ENCODE measurements around the gene ETS1.

The ETS1 gene

DNA sequence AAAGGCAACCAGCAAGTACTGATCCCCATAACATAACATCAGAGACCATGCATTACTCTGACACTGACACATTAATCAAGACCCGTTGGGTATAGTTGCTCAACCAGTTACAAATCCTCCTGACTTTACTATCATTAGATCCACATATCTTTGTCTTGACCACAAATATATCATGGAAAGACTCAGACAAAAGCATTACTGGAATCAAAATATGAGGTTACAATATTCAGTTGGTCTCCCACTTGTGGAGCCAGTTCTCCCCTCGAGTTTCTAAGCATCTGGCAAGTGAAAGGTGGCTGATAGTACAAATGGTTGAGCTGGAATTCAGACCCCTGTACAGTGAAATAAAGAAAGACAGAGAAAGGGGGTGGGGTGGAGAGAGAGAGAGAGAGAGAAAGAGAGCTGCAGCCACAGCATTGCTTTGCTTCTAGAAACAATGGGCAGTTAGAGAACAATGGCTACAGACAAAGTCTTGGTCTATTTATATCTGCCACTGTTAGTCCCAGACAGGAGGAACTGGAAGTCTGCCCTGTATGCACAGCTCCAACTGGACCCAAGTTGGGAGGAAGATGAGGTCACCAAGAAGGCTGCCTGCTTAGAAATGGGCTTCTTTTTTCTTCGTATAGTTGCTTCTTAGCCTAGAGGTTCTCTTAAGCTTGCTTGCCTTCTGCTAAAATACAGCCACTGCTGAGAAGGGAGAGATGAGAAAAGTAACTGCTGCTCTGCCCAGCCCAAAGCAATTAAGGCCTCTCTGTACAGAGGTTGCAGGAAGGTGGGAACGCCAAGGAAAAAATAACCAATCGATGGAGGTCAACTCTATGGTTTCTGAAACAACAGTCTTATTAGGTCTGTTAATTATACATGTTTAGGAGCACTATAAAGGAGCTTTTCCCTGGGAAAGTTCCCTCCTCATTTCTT lies 85.5 kb downstream of the ETS1 start:
- Histone ChIP-seq H3K4me3 (ENCODE audit: low read length) (no peak overlapping the region), H3K9me3 (ENCODE audit: control insufficient read depth, insufficient read depth, low read length) (no peaks in the 10 kb centered on the region), H3K27ac (ENCODE audit: low read length) (no peak overlapping the region), H3K4me1 (ENCODE audit: control insufficient read depth, insufficient read depth, low read length) (peaks cover 11% of the 10 kb centered on the region), H3K27me3 (ENCODE audit: control insufficient read depth, insufficient read depth, low read length) (no peaks in the 10 kb centered on the region), H3K36me3 (ENCODE audit: control insufficient read depth, insufficient read depth, low read length) (no peaks in the 10 kb centered on the region)
- no peak for DNase-seq (ENCODE audit: low read depth, low spot score)
- WGBS (ENCODE audit: insufficient coverage, insufficient read length), result no CpG with 5 or more reads among the region's 5 CpGs

DNA sequence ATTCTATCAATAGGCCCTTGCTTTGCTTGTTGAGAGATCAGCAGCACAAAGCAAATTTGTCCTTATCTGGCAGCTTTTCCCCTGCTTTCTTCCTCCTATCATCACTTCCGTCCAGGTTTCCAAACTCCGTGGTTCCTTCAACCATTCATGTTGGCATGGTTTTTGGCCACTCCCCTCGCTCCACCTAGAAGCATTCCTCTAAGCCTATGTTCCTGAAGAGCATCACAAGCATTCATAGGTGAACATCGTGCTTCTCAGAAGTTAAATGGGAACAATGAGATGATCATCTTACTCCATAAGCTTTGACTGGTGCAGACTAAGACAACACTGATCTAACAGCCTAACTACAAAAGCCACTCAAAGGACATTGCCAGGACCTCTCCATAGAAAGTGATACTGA lies 86.3 kb downstream of the ETS1 start:
- no CpG with 5 or more reads among the region's 4 CpGs for WGBS (ENCODE audit: insufficient coverage, insufficient read length)
- no peak overlapping the region for H3K27ac ChIP-seq (ENCODE audit: low read length)
- no peaks in the 10 kb centered on the region for H3K36me3 ChIP-seq (ENCODE audit: control insufficient read depth, insufficient read depth, low read length)
- DNase-seq (ENCODE audit: low read depth, low spot score), result no peak
- H3K4me3 ChIP-seq (ENCODE audit: low read length), result no peak overlapping the region
- H3K4me1 ChIP-seq (ENCODE audit: control insufficient read depth, insufficient read depth, low read length), result peaks cover 9% of the 10 kb centered on the region; the same call in 1 of the 2 replicates
- no peaks in the 10 kb centered on the region for H3K9me3 ChIP-seq (ENCODE audit: control insufficient read depth, insufficient read depth, low read length)
- no peaks in the 10 kb centered on the region for H3K27me3 ChIP-seq (ENCODE audit: control insufficient read depth, insufficient read depth, low read length)

DNA sequence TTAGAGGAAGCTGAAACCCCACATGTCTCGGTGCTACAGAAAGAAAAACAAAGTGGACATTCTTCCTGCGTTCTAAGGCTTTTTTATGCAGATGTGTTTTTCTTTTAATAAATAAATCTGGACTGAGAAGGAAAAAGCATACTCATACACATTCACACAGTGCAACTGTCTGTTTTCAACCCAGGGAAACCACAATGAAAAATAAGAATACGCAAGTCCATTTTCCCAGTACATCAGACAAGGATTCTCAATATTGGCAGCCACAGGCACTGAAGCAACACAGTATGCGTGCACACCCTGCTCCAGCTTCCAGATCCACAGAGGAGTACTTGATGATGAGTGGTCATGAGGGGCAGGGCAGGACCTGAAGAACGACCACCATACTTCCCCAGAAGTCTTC lies 86.9 kb downstream of the ETS1 start:
- Histone ChIP-seq H3K27me3 (ENCODE audit: control insufficient read depth, insufficient read depth, low read length) (no peaks in the 10 kb centered on the region), H3K9me3 (ENCODE audit: control insufficient read depth, insufficient read depth, low read length) (no peaks in the 10 kb centered on the region), H3K27ac (ENCODE audit: low read length) (no peak overlapping the region), H3K4me3 (ENCODE audit: low read length) (no peak overlapping the region), H3K4me1 (ENCODE audit: control insufficient read depth, insufficient read depth, low read length) (peaks cover 8% of the 10 kb centered on the region; the same call in 1 of the 2 replicates), H3K36me3 (ENCODE audit: control insufficient read depth, insufficient read depth, low read length) (no peaks in the 10 kb centered on the region)
- DNase-seq (ENCODE audit: low read depth, low spot score), result no peak
- WGBS (ENCODE audit: insufficient coverage, insufficient read length), result no CpG with 5 or more reads among the region's 5 CpGs

DNA sequence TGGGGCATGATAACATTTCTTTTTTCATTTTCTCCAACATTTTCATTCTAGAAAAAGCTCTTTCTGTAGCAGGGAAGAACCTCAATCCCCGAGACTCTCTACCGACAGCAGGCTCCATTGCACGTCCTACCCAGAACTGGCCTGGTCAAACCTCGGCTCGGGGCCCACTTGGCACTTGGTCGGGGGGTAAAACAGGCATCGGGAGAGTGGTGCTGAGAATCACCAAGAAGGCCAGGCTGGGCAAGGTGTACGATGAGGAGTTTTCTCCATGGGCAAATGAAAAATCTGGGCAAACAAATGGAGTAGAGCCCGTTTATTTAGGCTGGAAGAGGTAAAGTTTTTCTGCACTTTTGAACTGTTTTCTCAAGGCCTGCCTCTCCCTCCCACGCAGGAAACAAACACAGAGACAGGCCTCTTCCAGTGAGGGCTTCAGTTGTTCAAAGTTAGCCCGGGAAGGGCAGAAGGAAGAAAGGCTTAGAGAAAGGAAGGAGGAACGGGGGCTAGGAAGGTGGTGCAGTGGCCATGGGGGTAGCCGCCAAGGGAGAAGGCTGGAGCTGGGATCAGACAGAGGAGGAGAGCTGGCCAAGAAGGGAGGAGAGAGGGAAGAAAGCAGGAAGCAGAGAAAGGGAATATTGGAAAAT lies 87.6 kb downstream of the ETS1 start:
- H3K27ac ChIP-seq (ENCODE audit: low read length), result no peak overlapping the region
- H3K4me3 ChIP-seq (ENCODE audit: low read length), result no peak overlapping the region
- no peaks in the 10 kb centered on the region for H3K36me3 ChIP-seq (ENCODE audit: control insufficient read depth, insufficient read depth, low read length)
- no CpG with 5 or more reads among the region's 13 CpGs for WGBS (ENCODE audit: insufficient coverage, insufficient read length)
- no peaks in the 10 kb centered on the region for H3K27me3 ChIP-seq (ENCODE audit: control insufficient read depth, insufficient read depth, low read length)
- H3K9me3 ChIP-seq (ENCODE audit: control insufficient read depth, insufficient read depth, low read length), result no peaks in the 10 kb centered on the region
- H3K4me1 ChIP-seq (ENCODE audit: control insufficient read depth, insufficient read depth, low read length), result peaks cover 6% of the 10 kb centered on the region; the same call in 1 of the 2 replicates
- DNase-seq (ENCODE audit: low read depth, low spot score), result no peak

DNA sequence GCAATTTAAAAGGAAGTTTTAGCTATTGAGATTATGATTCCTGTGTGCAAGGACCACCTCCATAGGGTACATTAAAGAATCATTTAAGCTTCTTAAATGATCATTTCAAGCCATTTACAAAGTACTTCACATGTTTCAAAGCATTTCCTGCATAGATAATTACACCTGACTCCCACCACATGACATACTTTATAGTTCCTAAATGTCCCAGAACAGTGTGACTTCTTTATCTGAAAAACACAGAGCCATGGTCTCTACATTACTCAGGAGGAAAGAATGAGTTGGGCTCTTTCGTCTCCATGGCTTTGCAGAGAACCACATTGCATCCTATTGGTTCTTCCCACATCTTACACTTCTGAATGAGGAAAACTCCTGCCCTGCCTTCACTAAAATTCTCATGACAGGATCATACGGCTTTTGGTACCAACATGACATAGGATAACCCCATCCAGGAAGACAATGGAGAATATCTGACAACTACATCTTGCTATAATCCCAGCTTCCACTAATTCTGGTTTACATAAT lies 88.6 kb downstream of the ETS1 start:
- Histone ChIP-seq H3K27ac (ENCODE audit: low read length) (no peak overlapping the region), H3K4me3 (ENCODE audit: low read length) (no peak overlapping the region), H3K27me3 (ENCODE audit: control insufficient read depth, insufficient read depth, low read length) (no peaks in the 10 kb centered on the region), H3K4me1 (ENCODE audit: control insufficient read depth, insufficient read depth, low read length) (peaks cover 6% of the 10 kb centered on the region; the same call in 1 of the 2 replicates), H3K9me3 (ENCODE audit: control insufficient read depth, insufficient read depth, low read length) (no peaks in the 10 kb centered on the region), H3K36me3 (ENCODE audit: control insufficient read depth, insufficient read depth, low read length) (no peaks in the 10 kb centered on the region)
- no peak for DNase-seq (ENCODE audit: low read depth, low spot score)
- no CpG with 5 or more reads among the region's 2 CpGs for WGBS (ENCODE audit: insufficient coverage, insufficient read length)

DNA sequence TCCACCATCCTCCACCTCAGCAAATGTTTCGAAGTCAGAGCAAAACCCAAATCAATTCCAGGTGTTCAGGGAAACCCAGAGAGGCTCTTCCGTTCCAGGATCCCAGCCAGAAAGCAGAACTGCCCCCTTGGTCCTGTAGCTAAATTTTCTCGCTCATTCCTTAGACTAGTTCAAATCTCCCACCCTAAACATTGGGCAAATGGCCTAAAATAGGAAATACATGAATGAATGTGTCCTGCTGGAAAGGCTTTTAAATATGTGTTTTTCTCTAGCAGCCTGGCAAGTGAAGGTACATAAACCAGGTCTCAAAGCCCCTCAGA lies 89.6 kb downstream of the ETS1 start:
- Histone ChIP-seq H3K27me3 (ENCODE audit: control insufficient read depth, insufficient read depth, low read length) (no peaks in the 10 kb centered on the region), H3K27ac (ENCODE audit: low read length) (no peak overlapping the region), H3K36me3 (ENCODE audit: control insufficient read depth, insufficient read depth, low read length) (no peaks in the 10 kb centered on the region), H3K4me3 (ENCODE audit: low read length) (no peak overlapping the region), H3K9me3 (ENCODE audit: control insufficient read depth, insufficient read depth, low read length) (no peaks in the 10 kb centered on the region), H3K4me1 (ENCODE audit: control insufficient read depth, insufficient read depth, low read length) (peaks cover 5% of the 10 kb centered on the region; the same call in 1 of the 2 replicates)
- WGBS (ENCODE audit: insufficient coverage, insufficient read length), result no CpG with 5 or more reads among the region's 3 CpGs
- DNase-seq (ENCODE audit: low read depth, low spot score), result no peak

DNA sequence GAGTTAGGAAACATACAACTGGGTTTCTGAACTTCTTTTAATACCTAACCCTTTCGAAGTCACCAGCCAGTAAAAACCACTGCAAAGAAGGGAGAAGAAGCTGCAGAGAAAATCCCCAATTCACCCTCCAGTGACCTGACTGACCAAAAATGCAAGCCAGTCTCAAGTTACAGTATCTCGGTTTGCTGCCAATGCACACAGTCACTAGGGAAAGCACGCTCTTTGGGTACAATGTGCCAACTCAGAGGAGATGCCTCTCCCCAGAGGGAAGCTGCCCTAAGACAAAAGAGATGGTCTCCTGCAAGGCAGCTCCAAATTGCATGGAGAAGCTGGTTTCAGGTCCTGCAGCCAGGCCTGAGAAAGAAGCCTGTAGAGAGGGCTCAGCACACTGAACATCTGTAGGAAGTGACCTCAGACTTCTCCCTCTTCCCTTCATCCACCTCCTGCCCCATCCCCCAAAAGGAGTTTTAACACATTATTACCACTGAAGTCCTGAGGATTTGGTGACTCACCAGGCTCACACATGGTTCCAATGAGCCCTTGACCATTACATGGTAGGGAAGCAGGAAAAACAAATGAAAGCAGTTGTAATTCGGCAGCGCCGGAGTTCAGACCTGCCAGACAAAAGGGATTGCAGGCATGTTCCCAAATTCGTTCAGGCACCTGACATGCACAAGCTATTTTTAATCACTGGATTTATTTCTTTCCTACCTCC lies 90.1 kb downstream of the ETS1 start:
- H3K27ac ChIP-seq (ENCODE audit: low read length), result no peak overlapping the region
- no peak for DNase-seq (ENCODE audit: low read depth, low spot score)
- no peaks in the 10 kb centered on the region for H3K9me3 ChIP-seq (ENCODE audit: control insufficient read depth, insufficient read depth, low read length)
- no peaks in the 10 kb centered on the region for H3K27me3 ChIP-seq (ENCODE audit: control insufficient read depth, insufficient read depth, low read length)
- no peaks in the 10 kb centered on the region for H3K36me3 ChIP-seq (ENCODE audit: control insufficient read depth, insufficient read depth, low read length)
- peaks cover 5% of the 10 kb centered on the region; the same call in 1 of the 2 replicates for H3K4me1 ChIP-seq (ENCODE audit: control insufficient read depth, insufficient read depth, low read length)
- no CpG with 5 or more reads among the region's 7 CpGs for WGBS (ENCODE audit: insufficient coverage, insufficient read length)
- no peak overlapping the region for H3K4me3 ChIP-seq (ENCODE audit: low read length)

DNA sequence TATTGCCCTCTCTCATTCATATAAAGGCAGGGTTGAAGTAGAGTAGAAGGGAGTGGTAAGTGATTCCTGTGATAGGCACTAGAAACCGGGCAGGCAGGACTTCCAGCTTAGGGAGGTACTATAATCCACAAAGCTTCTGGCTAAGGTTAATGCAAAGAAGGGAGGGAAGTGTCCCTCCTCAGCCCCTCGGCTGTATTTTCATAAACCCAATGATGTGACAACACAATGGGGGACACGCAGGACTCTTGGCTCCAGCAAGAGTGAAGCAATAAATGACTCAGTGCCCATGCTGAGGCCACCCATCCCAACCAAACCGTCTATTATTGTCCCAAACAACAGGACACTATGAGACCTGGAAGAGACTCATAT lies 90.7 kb downstream of the ETS1 start:
- no peak for DNase-seq (ENCODE audit: low read depth, low spot score)
- H3K4me1 ChIP-seq (ENCODE audit: control insufficient read depth, insufficient read depth, low read length), result peaks cover 5% of the 10 kb centered on the region; the same call in 1 of the 2 replicates
- H3K9me3 ChIP-seq (ENCODE audit: control insufficient read depth, insufficient read depth, low read length), result no peaks in the 10 kb centered on the region
- no peak overlapping the region for H3K4me3 ChIP-seq (ENCODE audit: low read length)
- H3K27me3 ChIP-seq (ENCODE audit: control insufficient read depth, insufficient read depth, low read length), result no peaks in the 10 kb centered on the region
- WGBS (ENCODE audit: insufficient coverage, insufficient read length), result no CpG with 5 or more reads among the region's 4 CpGs
- H3K36me3 ChIP-seq (ENCODE audit: control insufficient read depth, insufficient read depth, low read length), result no peaks in the 10 kb centered on the region
- no peak overlapping the region for H3K27ac ChIP-seq (ENCODE audit: low read length)

DNA sequence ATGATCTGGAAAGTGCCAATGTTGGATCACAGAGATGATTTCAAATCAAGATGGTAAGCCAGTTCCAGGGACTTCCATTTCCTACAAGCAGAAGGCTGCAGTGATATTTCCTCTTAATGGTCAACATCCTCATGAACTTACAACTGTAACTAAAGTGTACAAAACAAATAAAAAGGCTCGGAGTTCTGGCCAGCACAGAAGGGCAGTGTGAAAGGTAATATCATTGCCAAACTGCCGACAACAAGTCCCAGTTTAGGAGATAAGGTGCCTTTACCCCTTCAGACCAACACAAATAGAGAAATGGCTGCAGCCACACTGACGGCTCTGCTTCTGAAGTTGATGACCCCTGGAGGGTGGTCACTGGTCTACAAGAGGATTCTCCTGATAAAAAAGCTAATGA lies 91.1 kb downstream of the ETS1 start:
- H3K27ac ChIP-seq (ENCODE audit: low read length), result no peak overlapping the region
- WGBS (ENCODE audit: insufficient coverage, insufficient read length), result no CpG with 5 or more reads among the region's 3 CpGs
- peaks cover 5% of the 10 kb centered on the region; the same call in 1 of the 2 replicates for H3K4me1 ChIP-seq (ENCODE audit: control insufficient read depth, insufficient read depth, low read length)
- no peak for DNase-seq (ENCODE audit: low read depth, low spot score)
- no peak overlapping the region for H3K4me3 ChIP-seq (ENCODE audit: low read length)
- H3K27me3 ChIP-seq (ENCODE audit: control insufficient read depth, insufficient read depth, low read length), result no peaks in the 10 kb centered on the region
- no peaks in the 10 kb centered on the region for H3K36me3 ChIP-seq (ENCODE audit: control insufficient read depth, insufficient read depth, low read length)
- no peaks in the 10 kb centered on the region for H3K9me3 ChIP-seq (ENCODE audit: control insufficient read depth, insufficient read depth, low read length)

Measured in iPS DF 6.9 (cell line).